ENCODE results near the gene GAS2L2.
A peak's percentile ranks its signal among the peaks of the same experiment; 100 is the strongest.

GAS2L2 gene

GRCh38 chr17:35752945-35753764 is at the start of gene GAS2L2:
GAS2L2 (minus strand) TSS chr17:35753239; CDS start chr17:35752850, 389 bp downstream.
- Mint-ChIP-seq H3K36me3 (ENCODE audit: low read depth) (no peaks in the 10 kb centered on the region), H3K27me3 (peaks cover 30% of the 10 kb centered on the region), H3K4me1 (peaks cover 23% of the 10 kb centered on the region), H3K27ac (no peak within 1 kb of the TSS), H3K4me3 (no peak within 1 kb of the TSS), H3K9me3 (no peaks in the 10 kb centered on the region)
- DNase-seq: no peak
- ATAC-seq: no peak

- peaks cover 10% of the 10 kb centered on the region for H3K27me3 Mint-ChIP-seq
- no peaks in the 10 kb centered on the region for H3K36me3 Mint-ChIP-seq (ENCODE audit: low read depth)
- no peaks in the 10 kb centered on the region for H3K9me3 Mint-ChIP-seq
- DNase-seq (no peak), ATAC-seq (no peak)
- no peak overlapping the region for H3K4me3 Mint-ChIP-seq
- H3K27ac Mint-ChIP-seq: peak overlapping the region; percentile 62
- H3K4me1 Mint-ChIP-seq: peaks cover 32% of the 10 kb centered on the region
Observed at GRCh38 chr17:35801583-35802224, 48.7 kb upstream of the GAS2L2 start.

- no peak overlapping the region for H3K4me3 Mint-ChIP-seq
- H3K9me3 Mint-ChIP-seq: no peaks in the 10 kb centered on the region
- peaks cover 21% of the 10 kb centered on the region for H3K27me3 Mint-ChIP-seq
- no peak overlapping the region for H3K27ac Mint-ChIP-seq
- no peaks in the 10 kb centered on the region for H3K36me3 Mint-ChIP-seq (ENCODE audit: low read depth)
- no peak for ATAC-seq
- no peak for DNase-seq
- H3K4me1 Mint-ChIP-seq: peaks cover 38% of the 10 kb centered on the region
Observed at GRCh38 chr17:35799942-35800341, 46.9 kb upstream of the GAS2L2 start.

GRCh38 chr17:35797918-35798317 is 44.9 kb upstream of the GAS2L2 start:
- ATAC-seq (no peak), DNase-seq (no peak)
- peaks cover 37% of the 10 kb centered on the region for H3K27me3 Mint-ChIP-seq
- no peaks in the 10 kb centered on the region for H3K36me3 Mint-ChIP-seq (ENCODE audit: low read depth)
- H3K4me3 Mint-ChIP-seq: no peak overlapping the region
- H3K9me3 Mint-ChIP-seq: no peaks in the 10 kb centered on the region
- peaks cover 32% of the 10 kb centered on the region for H3K4me1 Mint-ChIP-seq
- no peak overlapping the region for H3K27ac Mint-ChIP-seq

GRCh38 chr17:35797370-35797769 is 44.3 kb upstream of the GAS2L2 start:
- Mint-ChIP-seq H3K27ac (no peak overlapping the region), H3K27me3 (peaks cover 38% of the 10 kb centered on the region), H3K4me3 (no peak overlapping the region), H3K4me1 (peaks cover 26% of the 10 kb centered on the region), H3K9me3 (no peaks in the 10 kb centered on the region), H3K36me3 (ENCODE audit: low read depth) (no peaks in the 10 kb centered on the region)
- DNase-seq (no peak), ATAC-seq (no peak)

- Mint-ChIP-seq H3K4me1 (peaks cover 23% of the 10 kb centered on the region), H3K27me3 (peaks cover 41% of the 10 kb centered on the region), H3K9me3 (no peaks in the 10 kb centered on the region), H3K4me3 (no peak overlapping the region), H3K36me3 (ENCODE audit: low read depth) (no peaks in the 10 kb centered on the region), H3K27ac (no peak overlapping the region)
- ATAC-seq: no peak
- DNase-seq: no peak
Observed at GRCh38 chr17:35796942-35797341, 43.9 kb upstream of the GAS2L2 start.

GRCh38 chr17:35795871-35796265 is 42.8 kb upstream of the GAS2L2 start:
- ATAC-seq (no peak), DNase-seq (no peak)
- H3K27me3 Mint-ChIP-seq: peaks cover 41% of the 10 kb centered on the region
- H3K9me3 Mint-ChIP-seq: no peaks in the 10 kb centered on the region
- no peaks in the 10 kb centered on the region for H3K36me3 Mint-ChIP-seq (ENCODE audit: low read depth)
- peak overlapping the region; percentile 66 for H3K4me3 Mint-ChIP-seq
- no peak overlapping the region for H3K27ac Mint-ChIP-seq
- peaks cover 14% of the 10 kb centered on the region for H3K4me1 Mint-ChIP-seq

GRCh38 chr17:35795007-35795870 is 42.2 kb upstream of the GAS2L2 start, which contains the start of gene MMP28:
MMP28 (minus strand) TSS chr17:35795641; CDS start chr17:35795377, 264 bp downstream.
- Mint-ChIP-seq H3K4me1 (peaks cover 19% of the 10 kb centered on the region), H3K27ac (no peak within 1 kb of the TSS), H3K4me3 (peak within 1 kb of the TSS; percentile 66), H3K9me3 (no peaks in the 10 kb centered on the region), H3K36me3 (ENCODE audit: low read depth) (no peaks in the 10 kb centered on the region), H3K27me3 (peaks cover 41% of the 10 kb centered on the region)
- ATAC-seq: peak; percentile 71
- DNase-seq: peak; percentile 60

GRCh38 chr17:35793257-35793656 is 40.2 kb upstream of the GAS2L2 start:
- ATAC-seq: no peak
- H3K4me3 Mint-ChIP-seq: no peak overlapping the region
- H3K27ac Mint-ChIP-seq: no peak overlapping the region

GRCh38 chr17:35791681-35792350 is 38.8 kb upstream of the GAS2L2 start:
- Mint-ChIP-seq H3K4me3 (no peak overlapping the region), H3K4me1 (peaks cover 29% of the 10 kb centered on the region), H3K36me3 (ENCODE audit: low read depth) (no peaks in the 10 kb centered on the region), H3K27me3 (peaks cover 32% of the 10 kb centered on the region), H3K27ac (no peak overlapping the region), H3K9me3 (no peaks in the 10 kb centered on the region)
- ATAC-seq (no peak), DNase-seq (no peak)

More at GRCh38 chr17:35793257-35793656, 40.2 kb upstream of the GAS2L2 start:
- Mint-ChIP-seq H3K27me3 (peaks cover 38% of the 10 kb centered on the region), H3K9me3 (no peaks in the 10 kb centered on the region), H3K36me3 (ENCODE audit: low read depth) (no peaks in the 10 kb centered on the region), H3K4me1 (peaks cover 29% of the 10 kb centered on the region)
- DNase-seq: no peak

- Mint-ChIP-seq H3K27me3 (peaks cover 23% of the 10 kb centered on the region), H3K4me1 (peaks cover 23% of the 10 kb centered on the region), H3K27ac (no peak overlapping the region), H3K36me3 (ENCODE audit: low read depth) (no peaks in the 10 kb centered on the region), H3K4me3 (no peak overlapping the region), H3K9me3 (no peaks in the 10 kb centered on the region)
- ATAC-seq (no peak), DNase-seq (no peak)
Observed at GRCh38 chr17:35790841-35791240, 37.8 kb upstream of the GAS2L2 start.

- peaks cover 10% of the 10 kb centered on the region for H3K27me3 Mint-ChIP-seq
- ATAC-seq (peak; percentile 65), DNase-seq (no peak)
- peaks cover 18% of the 10 kb centered on the region for H3K4me1 Mint-ChIP-seq
- no peaks in the 10 kb centered on the region for H3K36me3 Mint-ChIP-seq (ENCODE audit: low read depth)
- H3K9me3 Mint-ChIP-seq: no peaks in the 10 kb centered on the region
- H3K4me3 Mint-ChIP-seq: no peak overlapping the region
- no peak overlapping the region for H3K27ac Mint-ChIP-seq
Observed at GRCh38 chr17:35788477-35789368, 35.7 kb upstream of the GAS2L2 start.

- Mint-ChIP-seq H3K27ac (no peak overlapping the region), H3K9me3 (no peaks in the 10 kb centered on the region), H3K4me3 (no peak overlapping the region), H3K4me1 (peaks cover 16% of the 10 kb centered on the region), H3K36me3 (ENCODE audit: low read depth) (no peaks in the 10 kb centered on the region), H3K27me3 (peaks cover under 1% of the 10 kb centered on the region)
- no peak for ATAC-seq
- no peak for DNase-seq
Observed at GRCh38 chr17:35786941-35787432, 33.9 kb upstream of the GAS2L2 start.
